K562 (cell line): ENCODE measurements around the gene YBEY. TPM values are rescaled to one million over a fixed set of nuclear protein-coding genes. Genes with fewer than 3 reads are reported as not detected.

Experiments used
- ESRRA ChIP-seq: fragments of 450-650 bp; IDR thresholded peaks from 2 replicates; pipeline ENCODE4 v1.6.1; 2014; ENCODE audit warnings: low read depth, mild to moderate bottlenecking, moderate library complexity, borderline replicate concordance
- FOXK2 ChIP-seq, 2 experiments: fragments of 450-650 bp; IDR thresholded peaks in 1 of 2; conservative IDR thresholded peaks in 1 of 2; 2 replicates each; pipeline ENCODE4 v1.6.1; 2016; ENCODE audit warnings: low read depth in 2 of 2, mild to moderate bottlenecking in 1 of 2
- MYNN ChIP-seq, 2 experiments: sonication (generic); formaldehyde crosslinking in 1 of 2; IDR thresholded peaks; 2 replicates each; pipeline versions ENCODE4 v1.5.0 to v1.6.1; 2016 to 2020; ENCODE audit warnings: antibody characterized with exemption in 1 of 2, missing genetic modification reagents in 1 of 2
- NBN ChIP-seq: fragments of 450-650 bp; IDR thresholded peaks from 2 replicates; pipeline ENCODE4 v1.6.1; 2016; ENCODE audit warnings: low read depth, mild to moderate bottlenecking
- NKRF ChIP-seq: fragments of 450-650 bp; IDR thresholded peaks from 2 replicates; pipeline ENCODE4 v1.6.1; 2016; ENCODE audit warnings: borderline replicate concordance
- RBM25 ChIP-seq: fragments of 200-400 bp; formaldehyde crosslinking; IDR thresholded peaks from 2 replicates; pipeline ENCODE4 v1.6.1; 2018; ENCODE audit warnings: low read length, low read depth, moderate library complexity; ENCODE audit not compliant: severe bottlenecking
- TOE1 ChIP-seq, 2 experiments: fragments of 450-650 bp in 1 of 2; sonication (generic) in 1 of 2; formaldehyde crosslinking in 1 of 2; IDR thresholded peaks; 2 replicates each; pipeline versions ENCODE4 v1.7.1 to v1.8.0; 2016 to 2022; ENCODE audit warnings: borderline replicate concordance in 2 of 2, mild to moderate bottlenecking in 2 of 2, antibody characterized with exemption in 1 of 2, inconsistent platforms in 1 of 2, low read depth in 1 of 2, missing genetic modification reagents in 1 of 2, moderate library complexity in 1 of 2
- ZNF395 ChIP-seq: fragments of 200-800 bp; sonication (Bioruptor generic); IDR thresholded peaks from 2 replicates; pipeline ENCODE4 v1.6.1; 2017; ENCODE audit warnings: missing genetic modification characterization, missing compliant biosample characterization
- ZNF592 ChIP-seq: fragments of 450-650 bp; IDR thresholded peaks from 2 replicates; pipeline ENCODE4 v1.6.1; 2017; ENCODE audit warnings: antibody characterized with exemption, mild to moderate bottlenecking
- polyA plus RNA-seq, 8 experiments: library from polyadenylated mRNA; depleted of rRNA in 4 of 8; stranded (reverse) in 5 of 8; unstranded in 3 of 8; fragments of >200 nt; fragmentation: Nextera tagmentation in 2 of 8; fragmentation: Illumina TruSeq in 1 of 8; extraction: Ambion mirVana in 2 of 8; extraction: Trizol in 1 of 8; gene quantifications; 2 replicates each; pipeline versions ENCODE4 v1.2.1 to v1.2.3, GENCODE V29; 2011 to 2014; ENCODE audit warnings: inconsistent platforms in 1 of 8, missing spikeins in 1 of 8
- total RNA-seq, 7 experiments: library from RNA; depleted of rRNA in 6 of 7; stranded (reverse); fragments of >200 nt in 6 of 7; fragmentation: Illumina TruSeq in 2 of 7; extraction: Trizol in 2 of 7; gene quantifications; 2 replicates each; pipeline versions ENCODE4 v1.2.1 to v1.2.3, GENCODE V29; 2011 to 2021; ENCODE audit warnings: low replicate concordance in 1 of 7
- TF ChIP-seq, protein P1 (sequence below): fragments of 450-650 bp; formaldehyde crosslinking; IDR thresholded peaks from 2 replicates; pipeline ENCODE4 v1.4.0; 2020; ENCODE audit warnings: mild to moderate bottlenecking, mixed read lengths
- TF ChIP-seq, protein P2 (sequence below), 2 experiments: fragments of 450-650 bp; conservative IDR thresholded peaks; 2 replicates each; pipeline ENCODE4 v1.6.1; 2017; ENCODE audit warnings: mild to moderate bottlenecking in 2 of 2, moderate library complexity in 2 of 2
- TF ChIP-seq, protein P3 (sequence below), 2 experiments: IDR thresholded peaks; 2 replicates each; pipeline ENCODE4 v1.6.1; 2011; ENCODE audit warnings: borderline replicate concordance in 1 of 2, control low read depth in 1 of 2, low read depth in 1 of 2, low read length in 1 of 2, mild to moderate bottlenecking in 1 of 2, mixed read lengths in 1 of 2, moderate library complexity in 1 of 2; ENCODE audit not compliant: insufficient read depth in 1 of 2, insufficient read length in 1 of 2, poor library complexity in 1 of 2, severe bottlenecking in 1 of 2; ENCODE audit errors: extremely low read depth in 1 of 2

Gene YBEY
- total and polyA plus RNA-seq, 9 of the 15 experiments (the other 6 are each of a cell fraction or from before 2014, with no cell fraction given), result 6.4 to 28.0 (median 12.4) TPM

DNA sequence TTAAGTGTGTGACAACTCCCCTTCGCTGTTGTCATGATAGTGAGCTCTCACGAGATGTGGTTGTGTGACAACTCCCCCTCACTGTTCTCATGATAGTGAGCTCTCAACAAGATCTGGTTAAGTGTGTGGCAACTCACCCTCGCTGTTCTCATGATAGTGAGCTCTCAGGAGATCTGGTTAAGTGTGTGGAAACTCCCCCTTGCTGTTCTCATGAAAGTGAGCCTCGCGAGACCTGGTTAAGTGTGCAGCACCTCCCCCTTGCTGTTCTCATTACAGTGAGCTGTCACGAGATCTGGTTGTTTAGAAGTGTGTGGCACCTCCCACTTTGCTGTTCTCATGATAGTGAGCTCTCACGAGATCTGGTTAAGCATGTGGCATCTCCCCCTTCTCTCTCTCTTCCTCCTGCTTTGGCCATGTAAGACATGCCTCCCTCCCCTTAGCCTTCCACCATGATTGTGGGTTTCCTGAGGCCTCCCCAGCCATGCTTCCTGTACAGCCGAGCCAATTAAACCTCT, 32.5 kb upstream of the YBEY start (continued):
- peak; percentile 58 for TF ChIP-seq ZNF592
- peak; percentile 62; the same call in 1 of the 2 replicates for TF ChIP-seq TOE1 (IDR thresholded peaks at IDR 0.05; ENCODE audit: borderline replicate concordance)
- TF ChIP-seq TOE1 (CRISPR knock-in tag; IDR thresholded peaks at IDR 0.05; ENCODE audit: borderline replicate concordance, low read depth), result no peak
- no peak for TF ChIP-seq NBN
- TF ChIP-seq RBM25, result peak; percentile 40
- TF ChIP-seq, protein P1, sequence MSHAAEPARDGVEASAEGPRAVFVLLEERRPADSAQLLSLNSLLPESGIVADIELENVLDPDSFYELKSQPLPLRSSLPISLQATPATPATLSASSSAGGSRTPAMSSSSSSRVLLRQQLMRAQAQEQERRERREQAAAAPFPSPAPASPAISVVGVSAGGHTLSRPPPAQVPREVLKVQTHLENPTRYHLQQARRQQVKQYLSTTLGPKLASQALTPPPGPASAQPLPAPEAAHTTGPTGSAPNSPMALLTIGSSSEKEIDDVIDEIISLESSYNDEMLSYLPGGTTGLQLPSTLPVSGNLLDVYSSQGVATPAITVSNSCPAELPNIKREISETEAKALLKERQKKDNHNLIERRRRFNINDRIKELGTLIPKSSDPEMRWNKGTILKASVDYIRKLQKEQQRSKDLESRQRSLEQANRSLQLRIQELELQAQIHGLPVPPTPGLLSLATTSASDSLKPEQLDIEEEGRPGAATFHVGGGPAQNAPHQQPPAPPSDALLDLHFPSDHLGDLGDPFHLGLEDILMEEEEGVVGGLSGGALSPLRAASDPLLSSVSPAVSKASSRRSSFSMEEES, result peak; percentile 9; the same call in 1 of the 2 replicates
- peak; percentile 81 for TF ChIP-seq MYNN (IDR thresholded peaks at IDR 0.05)
- no peak for TF ChIP-seq MYNN (CRISPR knock-in tag; IDR thresholded peaks at IDR 0.05)
- no peak for TF ChIP-seq ZNF395
- peak in 1 of 2 experiments; percentile 31; a peak in 2 of 4 replicates for TF ChIP-seq FOXK2 (conservative IDR thresholded peaks at IDR 0.05 in 1 of 2, IDR thresholded peaks at IDR 0.05 in 1 of 2; ENCODE audit: low read depth in 2 of 2)
- TF ChIP-seq, protein P2, sequence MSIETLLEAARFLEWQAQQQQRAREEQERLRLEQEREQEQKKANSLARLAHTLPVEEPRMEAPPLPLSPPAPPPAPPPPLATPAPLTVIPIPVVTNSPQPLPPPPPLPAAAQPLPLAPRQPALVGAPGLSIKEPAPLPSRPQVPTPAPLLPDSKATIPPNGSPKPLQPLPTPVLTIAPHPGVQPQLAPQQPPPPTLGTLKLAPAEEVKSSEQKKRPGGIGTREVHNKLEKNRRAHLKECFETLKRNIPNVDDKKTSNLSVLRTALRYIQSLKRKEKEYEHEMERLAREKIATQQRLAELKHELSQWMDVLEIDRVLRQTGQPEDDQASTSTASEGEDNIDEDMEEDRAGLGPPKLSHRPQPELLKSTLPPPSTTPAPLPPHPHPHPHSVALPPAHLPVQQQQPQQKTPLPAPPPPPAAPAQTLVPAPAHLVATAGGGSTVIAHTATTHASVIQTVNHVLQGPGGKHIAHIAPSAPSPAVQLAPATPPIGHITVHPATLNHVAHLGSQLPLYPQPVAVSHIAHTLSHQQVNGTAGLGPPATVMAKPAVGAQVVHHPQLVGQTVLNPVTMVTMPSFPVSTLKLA (conservative IDR thresholded peaks at IDR 0.05), result peak; percentile 42 to 54; a peak in 2 of 4 replicates
- 0 out of 2 replicates have a peak, but pooled peaks have one; percentile 25 for TF ChIP-seq NKRF
- TF ChIP-seq, protein P3, sequence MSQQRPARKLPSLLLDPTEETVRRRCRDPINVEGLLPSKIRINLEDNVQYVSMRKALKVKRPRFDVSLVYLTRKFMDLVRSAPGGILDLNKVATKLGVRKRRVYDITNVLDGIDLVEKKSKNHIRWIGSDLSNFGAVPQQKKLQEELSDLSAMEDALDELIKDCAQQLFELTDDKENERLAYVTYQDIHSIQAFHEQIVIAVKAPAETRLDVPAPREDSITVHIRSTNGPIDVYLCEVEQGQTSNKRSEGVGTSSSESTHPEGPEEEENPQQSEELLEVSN (IDR thresholded peaks at IDR 0.05; ENCODE audit: borderline replicate concordance in 1 of 2, extremely low read depth in 1 of 2, insufficient read depth in 1 of 2, insufficient read length in 1 of 2, low read depth in 1 of 2, low read length in 1 of 2, poor library complexity in 1 of 2, severe bottlenecking in 1 of 2), result peak in 1 of 2 experiments; percentile 20
- no peak for TF ChIP-seq ESRRA
